Testis (tissue), 3 donors: ENCODE data around the gene HOXA10. TPM values are rescaled to one million over a fixed set of nuclear protein-coding genes. Genes with fewer than 3 reads are reported as not detected.

Experiments
- DNase-seq: peaks from one replicate; pipeline ENCODE4 v3.0.0-alpha.2; 2019
- H3K27ac ChIP-seq, 2 donors: fragments of 200-600 bp; sonication (generic); one replicate each; pipeline ENCODE4 v1.5.1; 2019
- H3K27me3 ChIP-seq: fragments of 200-600 bp; sonication (generic); one replicate; pipeline ENCODE4 v1.5.1; 2019
- H3K36me3 ChIP-seq: fragments of 200-600 bp; sonication (generic); one replicate; pipeline ENCODE4 v1.5.1; 2017; ENCODE audit warnings: low read depth; ENCODE audit errors: missing control alignments
- H3K4me1 ChIP-seq: fragments of 200-600 bp; sonication (generic); one replicate; pipeline ENCODE4 v1.5.1; 2019
- H3K4me3 ChIP-seq, 2 donors: fragments of 200-600 bp; sonication (generic); one replicate each; pipeline ENCODE4 v1.5.1; 2017 to 2019
- H3K9me3 ChIP-seq: fragments of 200-600 bp; sonication (generic); one replicate; pipeline ENCODE4 v1.5.1; 2017
- POLR2A ChIP-seq: fragments of 450-650 bp; IDR thresholded peaks from one replicate; pipeline ENCODE4 v1.6.1; 2017; ENCODE audit warnings: antibody characterized with exemption, mild to moderate bottlenecking, moderate library complexity
- WGBS, 2 donors: methylation state at CpG; one replicate each; pipeline ENCODE4 v1.1.5; 2018; 5-methylcytosine and 5-hydroxymethylcytosine counted together
- intact Hi-C: fragments of 100-400 bp; cut with DNase I; formaldehyde crosslinking; loops from one replicate; pipeline ENCODE4 v1.15.1; 2023; ENCODE audit warnings: low total_unique reads
- polyA plus RNA-seq: library from polyadenylated mRNA; stranded (reverse); fragments of 350-450 nt; fragmentation: Illumina TruSeq; extraction: RNeasy Lipid Tissue Mini Kit (QIAGEN cat#74804); gene quantifications from one replicate; pipeline ENCODE4 v1.2.3, GENCODE V29; 2014; ENCODE audit warnings: low read depth, low replicate concordance; ENCODE audit not compliant: insufficient read depth
- total RNA-seq, 2 donors: library from RNA; depleted of rRNA; stranded (reverse); fragments of >200 nt; gene quantifications; one replicate each; pipeline ENCODE4 v1.2.3, GENCODE V29; 2016
- TF ChIP-seq, protein P1 (sequence below), 3 experiments: fragments of 450-650 bp in 2 of 3; fragments of 200-600 bp in 1 of 3; sonication (generic) in 1 of 3; IDR thresholded peaks; one replicate each; pipeline ENCODE4 v1.5.1; 2016 to 2019; ENCODE audit warnings: antibody characterized with exemption in 3 of 3, mild to moderate bottlenecking in 2 of 3, moderate library complexity in 1 of 3

HOXA10 gene
- total and polyA plus RNA-seq, 3 donors from 2014 or later = 0.31 to 1.8 (median 1.6) TPM

DNA sequence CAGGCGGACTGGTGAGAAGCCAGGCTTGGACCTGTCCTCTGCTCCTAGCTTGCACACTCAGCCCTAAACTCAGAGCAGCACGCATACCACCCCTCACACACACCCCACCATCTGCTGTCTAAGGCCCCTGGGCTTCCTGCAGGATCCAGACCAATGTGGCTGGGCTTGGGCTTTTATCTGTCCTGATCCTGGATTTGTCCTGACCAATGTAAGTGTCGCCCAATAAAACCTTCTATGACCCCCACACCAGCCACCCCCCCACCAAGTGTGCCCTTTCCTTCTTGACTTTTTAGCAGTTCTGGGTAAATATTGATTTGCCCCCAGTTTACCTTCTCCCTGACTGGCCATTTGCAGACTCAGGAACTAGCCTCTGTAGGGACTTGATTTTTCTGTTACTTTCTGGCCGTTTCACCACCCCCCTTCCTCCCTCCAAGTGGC is 27.5 kb upstream of the HOXA10 start:
- H3K9me3 ChIP-seq = no peaks in the 10 kb centered on the region
- H3K4me1 ChIP-seq = peaks cover 10% of the 10 kb centered on the region
- whole genome bisulfite sequencing, 2 donors = 23 to 31% methylated on average over 4 of the region's 4 CpGs
- no peaks in the 10 kb centered on the region for H3K36me3 ChIP-seq
- H3K27me3 ChIP-seq = peaks cover 5% of the 10 kb centered on the region
- H3K4me3 ChIP-seq = no peak overlapping the region
- no peak for TF ChIP-seq POLR2A
- TF ChIP-seq, protein P1, sequence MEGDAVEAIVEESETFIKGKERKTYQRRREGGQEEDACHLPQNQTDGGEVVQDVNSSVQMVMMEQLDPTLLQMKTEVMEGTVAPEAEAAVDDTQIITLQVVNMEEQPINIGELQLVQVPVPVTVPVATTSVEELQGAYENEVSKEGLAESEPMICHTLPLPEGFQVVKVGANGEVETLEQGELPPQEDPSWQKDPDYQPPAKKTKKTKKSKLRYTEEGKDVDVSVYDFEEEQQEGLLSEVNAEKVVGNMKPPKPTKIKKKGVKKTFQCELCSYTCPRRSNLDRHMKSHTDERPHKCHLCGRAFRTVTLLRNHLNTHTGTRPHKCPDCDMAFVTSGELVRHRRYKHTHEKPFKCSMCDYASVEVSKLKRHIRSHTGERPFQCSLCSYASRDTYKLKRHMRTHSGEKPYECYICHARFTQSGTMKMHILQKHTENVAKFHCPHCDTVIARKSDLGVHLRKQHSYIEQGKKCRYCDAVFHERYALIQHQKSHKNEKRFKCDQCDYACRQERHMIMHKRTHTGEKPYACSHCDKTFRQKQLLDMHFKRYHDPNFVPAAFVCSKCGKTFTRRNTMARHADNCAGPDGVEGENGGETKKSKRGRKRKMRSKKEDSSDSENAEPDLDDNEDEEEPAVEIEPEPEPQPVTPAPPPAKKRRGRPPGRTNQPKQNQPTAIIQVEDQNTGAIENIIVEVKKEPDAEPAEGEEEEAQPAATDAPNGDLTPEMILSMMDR (IDR thresholded peaks at IDR 0.05) = no peak
- DNase-seq = no peak
- no peak overlapping the region for H3K27ac ChIP-seq
- intact Hi-C loops = no loop called here

DNA sequence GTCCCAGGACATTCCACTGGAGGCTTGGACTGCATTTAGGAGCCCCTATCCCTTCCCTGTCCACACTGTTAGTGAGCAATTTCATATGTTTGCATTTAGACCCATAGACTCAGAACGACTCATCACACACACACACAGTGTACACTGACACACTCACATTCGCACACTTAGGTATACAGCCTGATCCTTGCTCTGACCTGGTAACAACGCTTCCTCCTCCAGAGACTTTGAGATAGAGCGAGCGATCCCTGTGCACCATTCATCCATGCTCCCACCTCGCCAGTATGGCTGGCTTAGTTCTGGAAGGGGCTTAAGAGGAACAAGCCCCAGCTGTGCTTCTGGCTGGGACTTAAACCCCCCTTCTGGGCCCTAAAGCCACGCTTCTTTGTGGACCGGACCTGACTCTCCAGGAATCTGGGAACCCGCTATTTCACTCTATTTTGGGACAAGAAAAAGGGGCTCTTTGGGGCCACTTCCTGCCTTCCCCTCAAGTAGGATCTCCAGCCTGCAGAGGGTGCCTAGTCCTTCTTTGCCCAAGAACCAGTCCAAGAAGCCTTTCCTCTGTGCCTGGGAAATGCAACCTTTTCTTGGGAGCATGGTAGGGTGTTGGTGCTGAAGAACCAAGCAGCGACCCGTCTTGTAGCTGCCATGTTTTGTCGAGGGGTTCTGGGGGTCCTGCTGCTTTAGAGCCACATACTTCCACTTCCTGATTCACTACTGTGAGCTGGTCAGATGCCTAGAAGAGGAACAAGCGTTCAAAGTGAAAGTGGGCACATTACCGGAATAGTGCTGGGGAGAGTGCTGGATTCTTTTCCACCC is 26.9 kb upstream of the HOXA10 start:
- TF ChIP-seq, protein P1 (IDR thresholded peaks at IDR 0.05) = no peak
- intact Hi-C loops = no loop called here
- H3K4me1 ChIP-seq = peaks cover 10% of the 10 kb centered on the region
- H3K4me3 ChIP-seq = no peak overlapping the region
- H3K36me3 ChIP-seq = no peaks in the 10 kb centered on the region
- 14 to 30% methylated on average over 13 to 14 of the region's 14 CpGs for WGBS, 2 donors
- DNase-seq = no peak
- no peaks in the 10 kb centered on the region for H3K9me3 ChIP-seq
- H3K27me3 ChIP-seq = peaks cover 3% of the 10 kb centered on the region
- H3K27ac ChIP-seq = no peak overlapping the region

GRCh38 chr7:27199849-27200760 is 26.0 kb upstream of the HOXA10 start, which contains the start of gene HOXA13:
TSS of gene HOXA13 (minus strand) at chr7:27200091. CDS start at chr7:27200077, 14 bp downstream.
- no peak for DNase-seq
- H3K4me3 ChIP-seq = peak within 1 kb of the TSS; percentile 9 to 21
- intact Hi-C loops = loop anchor here (10.0 kb wide), 2 partner anchors 735 to 885 kb away; no protein-coding TSS in a partner anchor
- 4% methylated on average over 15 to 37 of the region's 99 CpGs for WGBS, 2 donors
- no peak for TF ChIP-seq POLR2A
- TF ChIP-seq, protein P1 (IDR thresholded peaks at IDR 0.05) = no peak
- H3K4me1 ChIP-seq = peaks cover 5% of the 10 kb centered on the region
- H3K27me3 ChIP-seq = no peaks in the 10 kb centered on the region
- no peak within 1 kb of the TSS for H3K27ac ChIP-seq
- no peaks in the 10 kb centered on the region for H3K36me3 ChIP-seq
- no peaks in the 10 kb centered on the region for H3K9me3 ChIP-seq

GRCh38 chr7:27198871-27199801 is 25.0 kb upstream of the HOXA10 start:
- no peak for DNase-seq
- Histone ChIP-seq H3K9me3 (no peaks in the 10 kb centered on the region), H3K4me3 (no peak overlapping the region), H3K36me3 (no peaks in the 10 kb centered on the region), H3K27ac (no peak overlapping the region), H3K27me3 (no peaks in the 10 kb centered on the region), H3K4me1 (no peaks in the 10 kb centered on the region)
- TF ChIP-seq POLR2A = no peak
- TF ChIP-seq, protein P1 (IDR thresholded peaks at IDR 0.05) = no peak
- WGBS, 2 donors = 3 to 4% methylated on average over 17 to 54 of the region's 93 CpGs
- intact Hi-C loops = loop anchor here (10.0 kb wide), 2 partner anchors 736 to 886 kb away; no protein-coding TSS in a partner anchor
